Inferior parietal cortex (tissue), 1 donor: ENCODE measurements around the gene UGT1A7.

Source experiments
- DNase-seq: peaks from one replicate; pipeline ENCODE4 v3.0.0-alpha.2; 2016; ENCODE audit errors: extremely low spot score

UGT1A7 gene

GRCh38 chr2:233760043-233760442 is 78.3 kb downstream of the UGT1A7 start, which contains the start of gene UGT1A1:
TSS of gene UGT1A1 (plus strand) at chr2:233760270. CDS start at chr2:233760288, 18 bp downstream.
- no peak for DNase-seq

GRCh38 chr2:233761040-233761769 is 79.5 kb downstream of the UGT1A7 start:
- no peak for DNase-seq

GRCh38 chr2:233764264-233764663 is 82.6 kb downstream of the UGT1A7 start:
- DNase-seq: no peak

GRCh38 chr2:233764761-233765160 is 83.1 kb downstream of the UGT1A7 start:
- DNase-seq: no peak

GRCh38 chr2:233766416-233766815 is 84.7 kb downstream of the UGT1A7 start:
- DNase-seq: no peak

GRCh38 chr2:233768076-233768475 is 86.4 kb downstream of the UGT1A7 start:
- DNase-seq: no peak

GRCh38 chr2:233769260-233769659 is 87.6 kb downstream of the UGT1A7 start:
- DNase-seq: no peak

GRCh38 chr2:233772153-233772552 is 90.5 kb downstream of the UGT1A7 start:
- DNase-seq: no peak

GRCh38 chr2:233772583-233772982 is 90.9 kb downstream of the UGT1A7 start:
- no peak for DNase-seq

GRCh38 chr2:233773854-233774253 is 92.2 kb downstream of the UGT1A7 start:
- DNase-seq: no peak

- DNase-seq: no peak
Measured at GRCh38 chr2:233775414-233775813, 93.7 kb downstream of the UGT1A7 start.

- DNase-seq: no peak
Measured at GRCh38 chr2:233778030-233778429, 96.3 kb downstream of the UGT1A7 start, which contains the start of gene MROH2A. TSS of gene MROH2A (plus strand) at chr2:233778330. CDS start at chr2:233779359, 1,029 bp downstream.

GRCh38 chr2:233779722-233780121 is 98.0 kb downstream of the UGT1A7 start:
- DNase-seq: no peak

GRCh38 chr2:233780771-233781170 is 99.1 kb downstream of the UGT1A7 start:
- DNase-seq: no peak

GRCh38 chr2:233789554-233789953 is 107.9 kb downstream of the UGT1A7 start:
- DNase-seq: no peak

- DNase-seq: no peak
Measured at GRCh38 chr2:233791151-233791882, 109.6 kb downstream of the UGT1A7 start.

GRCh38 chr2:233791883-233792329 is 110.2 kb downstream of the UGT1A7 start:
- no peak for DNase-seq

GRCh38 chr2:233792720-233793119 is 111.0 kb downstream of the UGT1A7 start:
- no peak for DNase-seq

GRCh38 chr2:233793465-233794127 is 111.9 kb downstream of the UGT1A7 start:
- DNase-seq: no peak

GRCh38 chr2:233794128-233794658 is 112.5 kb downstream of the UGT1A7 start:
- no peak for DNase-seq

- DNase-seq: no peak
Measured at GRCh38 chr2:233795735-233796171, 114.1 kb downstream of the UGT1A7 start.

- no peak for DNase-seq
Measured at GRCh38 chr2:233796254-233796653, 114.6 kb downstream of the UGT1A7 start.
